ENCODE data around the gene PHACTR2. TPM values are rescaled to one million over a fixed set of nuclear protein-coding genes. Genes with fewer than 3 reads are reported as not detected.
"Not testable (repeated sequence)": the region's sequence is repeated elsewhere in the genome, so short reads cannot be mapped to it uniquely, and the experiment has no call there.

PHACTR2 gene
- total and polyA plus RNA-seq, 9 donors = 9.8 to 76.2 (median 45.4) TPM

DNA sequence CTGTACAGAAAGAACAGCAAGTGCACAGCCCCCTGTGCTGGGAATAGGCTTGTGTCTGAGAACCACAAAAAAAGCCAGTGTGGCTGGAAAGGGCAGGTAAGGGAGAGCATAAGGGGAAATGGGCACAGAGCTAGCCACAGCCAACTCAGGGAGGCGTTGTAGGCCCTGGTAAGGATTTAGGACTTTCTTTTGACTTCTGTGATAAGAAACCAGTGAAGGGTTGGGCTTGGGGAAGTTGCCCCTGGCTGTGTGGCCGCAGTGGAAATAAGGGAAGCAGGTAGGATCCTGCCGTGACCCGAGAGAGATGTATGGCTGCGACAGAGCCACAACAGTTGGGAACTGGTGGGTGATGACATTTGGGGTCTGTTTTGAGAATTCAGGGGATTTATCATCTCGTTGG, 30.0 kb upstream of the PHACTR2 start:
- intact Hi-C loops (cut with DNase I) = no loop called here
- TF ChIP-seq EP300 (IDR thresholded peaks at IDR 0.05) (no peak), CTCF (IDR thresholded peaks at IDR 0.05) (no peak), POLR2A (IDR thresholded peaks at IDR 0.05) (no peak)
- Histone ChIP-seq H3K27me3 (no peaks in the 10 kb centered on the region), H3K4me1 (ENCODE audit: insufficient read depth) (no peaks in the 10 kb centered on the region), H3K4me3 (no peak overlapping the region), H3K9me3 (no peaks in the 10 kb centered on the region), H3K27ac (no peak overlapping the region), H3K36me3 (no peaks in the 10 kb centered on the region)
- DNase-seq = no peak
- WGBS, 3 donors = 80 to 89% (median 88%) methylated on average over 6 of the region's 6 CpGs

DNA sequence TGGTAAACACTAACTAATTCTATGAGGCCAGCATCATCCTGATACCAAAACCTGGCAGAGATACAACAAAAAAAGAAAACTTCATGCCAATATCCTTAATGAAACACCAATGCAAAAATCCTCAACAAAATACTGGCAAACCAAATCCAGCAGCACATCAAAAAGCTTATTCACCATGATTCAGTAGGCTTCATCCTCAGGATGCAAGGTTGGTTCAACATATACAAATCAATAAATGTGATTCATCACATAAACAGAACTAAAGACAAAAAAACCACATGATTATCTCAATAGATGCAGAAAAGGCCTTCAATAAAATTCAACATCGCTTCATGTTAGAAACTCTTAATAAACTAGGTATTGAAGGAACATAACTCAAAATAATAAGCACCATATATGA, 28.4 kb upstream of the PHACTR2 start:
- intact Hi-C loops (cut with DNase I); H3K36me3 ChIP-seq; H3K4me1 ChIP-seq (ENCODE audit: insufficient read depth); H3K27me3 ChIP-seq; H3K9me3 ChIP-seq; DNase-seq; H3K27ac ChIP-seq; H3K4me3 ChIP-seq: not testable (repeated sequence)
- WGBS, 3 donors = 97 to 100% (median 98%) methylated on average over 1 of the region's 1 CpG

- H3K4me3 ChIP-seq; H3K27me3 ChIP-seq; H3K9me3 ChIP-seq; DNase-seq; H3K27ac ChIP-seq; intact Hi-C loops (cut with DNase I); H3K4me1 ChIP-seq (ENCODE audit: insufficient read depth); H3K36me3 ChIP-seq: not testable (repeated sequence)
- 96 to 99% (median 97%) methylated on average over 4 of the region's 4 CpGs for WGBS, 3 donors
Observed at GRCh38 chr6:143651328-143651727, 26.4 kb upstream of the PHACTR2 start.

- DNase-seq = no peak
- H3K4me1 ChIP-seq (ENCODE audit: insufficient read depth) = no peaks in the 10 kb centered on the region
- H3K27ac ChIP-seq = no peak overlapping the region
- H3K36me3 ChIP-seq = no peaks in the 10 kb centered on the region
- no peak overlapping the region for H3K4me3 ChIP-seq
- no peaks in the 10 kb centered on the region for H3K27me3 ChIP-seq
- H3K9me3 ChIP-seq = no peaks in the 10 kb centered on the region
- no peak for TF ChIP-seq CTCF (IDR thresholded peaks at IDR 0.05)
- no peak for TF ChIP-seq POLR2A (IDR thresholded peaks at IDR 0.05)
- intact Hi-C loops (cut with DNase I) = no loop called here
- 33 to 43% (median 35%) methylated on average over 6 of the region's 6 CpGs for WGBS, 3 donors
Observed at GRCh38 chr6:143652841-143653331, 24.9 kb upstream of the PHACTR2 start.

GRCh38 chr6:143655541-143655940, 22.2 kb upstream of the PHACTR2 start:
- DNase-seq = no peak
- Histone ChIP-seq H3K27ac (no peak overlapping the region), H3K4me3 (no peak overlapping the region), H3K9me3 (no peaks in the 10 kb centered on the region), H3K4me1 (ENCODE audit: insufficient read depth) (no peaks in the 10 kb centered on the region), H3K27me3 (no peaks in the 10 kb centered on the region), H3K36me3 (no peaks in the 10 kb centered on the region)
- WGBS, 3 donors = 75 to 79% (median 75%) methylated on average over 5 of the region's 5 CpGs
- intact Hi-C loops (cut with DNase I) = no loop called here
- TF ChIP-seq EP300 (IDR thresholded peaks at IDR 0.05) (no peak), POLR2A (IDR thresholded peaks at IDR 0.05) (no peak), CTCF (IDR thresholded peaks at IDR 0.05) (no peak)

- Histone ChIP-seq H3K4me1 (ENCODE audit: insufficient read depth) (no peaks in the 10 kb centered on the region), H3K36me3 (no peaks in the 10 kb centered on the region), H3K27me3 (no peaks in the 10 kb centered on the region), H3K9me3 (no peaks in the 10 kb centered on the region), H3K4me3 (no peak overlapping the region), H3K27ac (no peak overlapping the region)
- TF ChIP-seq EP300 (IDR thresholded peaks at IDR 0.05) (no peak), POLR2A (IDR thresholded peaks at IDR 0.05) (no peak), CTCF (IDR thresholded peaks at IDR 0.05) (no peak)
- intact Hi-C loops (cut with DNase I) = no loop called here
- 87 to 91% (median 90%) methylated on average over 4 of the region's 4 CpGs for WGBS, 3 donors
- DNase-seq = no peak
Observed at GRCh38 chr6:143656026-143656425, 21.7 kb upstream of the PHACTR2 start.

Data from ovary (tissue), 9 donors.